HG02885 (cell line): Measurements from ENCODE around the gene DDX51.

Experiments used
- ATAC-seq: cut with Tn5 transposase; IDR thresholded peaks from one replicate; pipeline ENCODE4 v1.9.1; 2021; ENCODE audit warnings: mild to moderate bottlenecking; ENCODE audit not compliant: unreplicated experiment, poor library complexity

Gene DDX51, protein sequence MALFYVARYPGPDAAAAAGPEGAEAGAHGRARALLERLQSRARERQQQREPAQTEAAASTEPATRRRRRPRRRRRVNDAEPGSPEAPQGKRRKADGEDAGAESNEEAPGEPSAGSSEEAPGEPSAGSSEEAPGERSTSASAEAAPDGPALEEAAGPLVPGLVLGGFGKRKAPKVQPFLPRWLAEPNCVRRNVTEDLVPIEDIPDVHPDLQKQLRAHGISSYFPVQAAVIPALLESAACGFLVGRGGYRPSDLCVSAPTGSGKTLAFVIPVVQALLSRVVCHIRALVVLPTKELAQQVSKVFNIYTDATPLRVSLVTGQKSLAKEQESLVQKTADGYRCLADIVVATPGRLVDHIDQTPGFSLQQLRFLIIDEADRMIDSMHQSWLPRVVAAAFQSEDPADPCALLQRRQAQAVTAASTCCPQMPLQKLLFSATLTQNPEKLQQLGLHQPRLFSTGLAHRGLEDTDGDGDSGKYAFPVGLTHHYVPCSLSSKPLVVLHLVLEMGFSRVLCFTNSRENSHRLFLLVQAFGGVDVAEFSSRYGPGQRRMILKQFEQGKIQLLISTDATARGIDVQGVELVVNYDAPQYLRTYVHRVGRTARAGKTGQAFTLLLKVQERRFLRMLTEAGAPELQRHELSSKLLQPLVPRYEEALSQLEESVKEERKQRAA

DNA sequence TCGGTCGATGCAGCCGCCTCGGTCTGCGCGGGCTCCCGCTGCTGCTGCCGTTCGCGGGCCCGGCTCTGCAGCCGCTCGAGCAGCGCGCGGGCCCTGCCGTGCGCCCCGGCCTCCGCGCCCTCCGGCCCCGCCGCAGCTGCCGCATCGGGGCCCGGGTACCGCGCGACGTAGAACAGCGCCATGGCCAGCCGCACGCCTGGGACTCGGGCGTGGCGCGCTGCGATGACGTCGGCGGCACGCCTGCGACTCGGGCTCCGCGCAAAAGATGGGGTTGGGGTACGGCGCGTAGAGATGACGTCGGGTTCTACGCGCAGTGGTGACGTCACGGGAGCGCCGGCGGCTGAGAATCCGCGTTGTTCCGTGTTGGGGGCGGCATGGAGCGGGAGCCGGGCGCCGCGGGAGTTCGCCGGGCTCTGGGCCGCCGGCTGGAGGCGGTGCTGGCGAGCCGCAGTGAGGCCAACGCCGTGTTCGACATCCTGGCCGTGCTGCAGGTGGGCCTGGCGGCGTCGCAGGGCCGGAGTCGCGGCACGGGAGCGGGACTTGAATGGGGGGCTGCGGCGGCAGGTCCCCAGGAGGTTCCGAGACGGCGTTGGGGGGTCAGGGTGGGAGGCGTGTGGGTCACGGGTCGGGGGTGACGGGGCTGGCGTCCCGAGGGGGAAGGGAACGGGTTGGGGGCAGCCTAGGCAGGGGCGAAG is at the start of gene DDX51, which contains the start of gene NOC4L:
Gene DDX51, minus strand, starts transcription at position 205 of the 695 bp plus-strand sequence. Its CDS starts 23 bp downstream, at position 182.
Gene NOC4L, plus strand, starts transcription at position 343 of the 695 bp plus-strand sequence. Its CDS starts 32 bp downstream, at position 375.
- ATAC-seq, result peak; percentile 89

DNA sequence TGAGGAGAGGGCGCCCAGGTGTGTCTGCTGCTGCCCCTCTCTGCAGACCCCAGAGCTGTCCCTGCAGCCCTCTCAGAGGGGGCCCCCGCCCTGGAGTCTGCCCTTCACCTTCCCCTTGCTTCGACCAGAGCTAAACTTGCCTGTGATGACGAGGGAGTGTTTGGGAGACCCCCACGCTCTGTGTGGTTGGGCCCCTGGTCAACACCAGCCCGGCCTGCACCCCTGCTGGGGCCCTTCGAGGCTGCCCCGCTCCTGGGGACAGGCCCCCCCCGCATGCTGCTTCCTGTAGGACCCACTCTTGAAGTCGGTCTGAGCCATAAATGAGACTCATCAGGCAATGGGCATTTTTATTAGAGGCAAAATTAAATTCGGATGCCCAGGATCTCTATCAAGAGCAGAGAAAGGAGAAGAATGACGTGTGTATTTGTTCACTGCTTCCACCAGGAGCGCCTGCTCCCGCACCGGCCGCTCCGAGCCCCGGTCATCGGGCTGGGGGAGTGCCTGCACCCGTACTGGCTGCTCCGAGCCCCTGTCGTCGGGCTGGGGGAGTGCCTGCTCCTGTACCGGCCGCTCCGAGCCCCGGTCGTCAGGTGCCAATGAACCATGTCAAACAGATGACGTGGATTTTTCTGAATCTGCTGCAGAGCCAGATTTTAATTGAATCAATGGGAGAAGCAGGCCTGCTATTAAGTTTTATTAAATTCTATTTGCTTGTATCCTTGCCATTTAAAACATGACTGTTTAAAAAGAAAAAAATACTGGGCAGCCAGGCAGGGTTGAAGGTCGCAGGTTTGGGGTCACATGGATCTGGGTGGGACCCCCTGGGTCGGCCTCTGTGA is 47.8 kb upstream of the DDX51 start:
- ATAC-seq, result no peak

DNA sequence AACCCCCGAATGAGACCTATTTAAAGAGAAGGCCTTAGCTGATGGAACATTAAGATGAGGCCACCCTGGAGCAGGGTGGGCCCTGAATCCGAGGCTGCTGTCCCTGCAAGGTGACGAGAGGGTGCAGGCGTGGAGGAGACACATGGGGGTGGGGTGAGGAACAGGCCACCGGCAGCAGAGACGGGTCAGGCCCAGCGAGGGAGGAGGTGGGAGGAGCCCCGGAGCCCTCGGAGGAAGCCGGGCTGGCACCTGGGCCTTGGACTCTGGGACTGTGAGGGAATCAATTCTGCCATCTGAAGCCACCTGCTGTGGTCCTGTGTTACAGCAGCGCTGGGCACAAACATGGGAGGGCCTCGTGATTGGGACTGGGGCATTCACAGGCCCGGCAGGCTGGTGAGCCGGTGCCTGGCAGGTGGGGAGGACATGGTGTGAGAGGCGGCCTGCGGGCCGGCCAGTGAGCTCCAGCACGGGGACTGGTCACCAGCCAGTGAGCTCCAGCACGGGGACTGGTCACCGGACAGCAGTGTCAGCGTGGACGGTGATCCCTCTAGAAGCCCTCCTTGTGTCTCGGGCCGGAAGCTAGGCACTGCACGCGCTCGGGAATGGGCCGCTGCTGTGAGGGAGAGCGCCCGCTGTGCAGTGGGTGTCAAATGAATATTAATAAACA is 46.8 kb upstream of the DDX51 start:
- no peak for ATAC-seq

DNA sequence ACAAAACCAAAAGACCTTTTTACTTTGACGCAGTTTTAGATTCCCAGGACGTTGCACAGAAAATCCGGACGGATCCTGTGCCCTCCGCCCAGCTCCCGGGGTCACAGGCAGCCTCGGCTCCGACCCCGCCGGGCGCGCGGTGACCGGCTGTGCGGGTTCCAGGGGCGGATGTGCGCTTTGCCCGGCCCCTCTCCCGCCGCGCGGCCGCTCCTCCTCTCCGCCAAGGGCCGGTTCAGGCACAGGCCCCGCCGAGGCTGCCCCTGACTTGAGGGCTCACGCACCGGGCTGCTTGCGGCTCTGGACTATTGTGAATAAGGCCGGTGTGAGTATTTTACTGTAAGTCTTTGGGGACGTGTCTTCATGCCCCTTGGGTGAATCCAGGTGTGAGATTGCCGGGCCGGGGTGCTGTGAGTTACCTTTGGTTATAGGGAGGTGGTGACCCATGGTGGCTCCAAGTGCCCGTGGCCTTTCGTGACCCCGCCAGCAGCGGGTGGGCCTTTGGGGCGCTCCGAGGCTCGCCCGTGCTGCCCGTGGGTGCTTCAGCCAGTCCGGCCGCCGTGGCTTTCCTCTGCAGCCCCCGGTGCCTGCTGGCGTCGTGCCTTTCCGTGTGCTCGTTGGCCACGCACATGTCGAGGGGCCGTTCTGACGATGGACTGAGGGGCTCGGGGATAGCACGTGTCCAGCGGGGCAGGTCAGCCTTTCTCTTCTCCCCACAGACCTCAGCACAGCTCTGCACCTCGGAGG is 46.1 kb upstream of the DDX51 start:
- peak; percentile 26 for ATAC-seq

DNA sequence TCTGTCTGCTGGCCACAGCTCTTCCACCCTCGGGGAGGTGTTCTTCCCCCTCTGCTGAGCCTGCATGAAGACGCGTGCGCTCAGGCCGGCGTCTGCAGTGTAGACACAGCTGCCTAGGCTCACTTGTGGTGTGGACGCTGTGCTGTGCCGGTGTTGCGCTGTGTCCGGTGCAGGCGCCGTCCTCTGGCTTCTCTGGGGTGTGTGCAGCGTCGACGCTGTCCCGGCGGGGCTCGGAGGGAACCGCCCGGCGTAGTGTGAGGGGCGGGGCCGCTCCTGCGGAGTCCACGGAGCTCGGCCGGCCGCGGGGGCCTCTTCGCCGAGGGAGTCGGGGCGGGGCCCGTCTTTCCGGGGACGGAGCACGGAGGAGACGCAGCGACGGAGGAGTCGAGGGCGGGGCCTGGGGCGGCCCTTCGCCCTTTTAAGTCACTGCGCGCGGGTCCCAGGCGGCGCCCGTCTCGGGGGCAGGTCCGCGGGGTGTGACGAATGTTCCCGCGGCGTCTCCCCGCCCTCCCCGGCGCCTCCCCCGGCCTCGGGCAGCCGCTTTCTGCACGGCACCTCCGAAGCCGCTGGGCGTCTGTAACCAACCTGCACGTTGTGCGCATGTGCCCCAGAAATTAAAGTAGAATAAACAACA is 45.4 kb upstream of the DDX51 start:
- ATAC-seq, result peak; percentile 92

DNA sequence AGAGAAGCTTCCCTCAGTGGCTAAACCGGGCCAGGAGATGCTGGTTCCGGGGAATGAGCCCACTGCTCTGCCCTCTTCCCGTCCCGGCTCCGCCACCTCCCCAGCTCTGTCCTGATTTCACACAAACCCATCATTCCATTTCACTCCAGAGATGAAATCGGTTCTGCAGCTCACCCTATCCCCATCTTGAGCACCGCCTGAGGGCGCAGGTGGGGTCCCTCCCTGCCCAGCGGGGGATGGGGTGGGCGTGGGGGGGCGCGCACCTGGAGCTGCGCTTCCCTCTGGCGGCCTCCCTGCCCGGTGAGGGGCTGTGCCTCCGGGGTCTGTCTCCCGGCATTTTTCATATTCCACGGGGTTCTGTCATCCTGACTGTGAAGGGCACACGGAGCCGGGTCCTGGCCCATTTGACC is 44.8 kb upstream of the DDX51 start:
- no peak for ATAC-seq

DNA sequence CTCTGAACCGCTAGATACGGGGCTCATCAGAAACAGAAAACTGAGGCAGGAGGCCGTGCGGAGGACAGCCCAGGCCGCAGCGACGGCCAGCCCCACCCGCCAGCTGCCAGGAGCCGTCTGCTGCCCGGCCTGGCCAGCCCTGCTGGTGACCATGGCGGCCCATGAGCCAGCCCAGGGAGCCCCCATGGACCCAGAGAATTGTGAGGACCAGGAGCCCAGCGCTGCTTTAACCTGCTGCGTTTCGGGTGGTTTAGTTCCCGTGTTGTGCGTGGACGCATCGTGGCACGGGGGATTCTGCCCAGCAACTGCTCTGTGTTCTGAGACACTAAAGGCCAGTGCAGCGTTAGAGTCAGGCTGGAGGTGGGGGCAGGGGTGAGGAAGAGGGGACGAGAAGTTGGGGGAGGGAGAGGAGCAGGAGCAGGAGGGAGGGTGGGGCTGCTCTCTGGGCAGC is 44.4 kb upstream of the DDX51 start:
- ATAC-seq, result no peak

DNA sequence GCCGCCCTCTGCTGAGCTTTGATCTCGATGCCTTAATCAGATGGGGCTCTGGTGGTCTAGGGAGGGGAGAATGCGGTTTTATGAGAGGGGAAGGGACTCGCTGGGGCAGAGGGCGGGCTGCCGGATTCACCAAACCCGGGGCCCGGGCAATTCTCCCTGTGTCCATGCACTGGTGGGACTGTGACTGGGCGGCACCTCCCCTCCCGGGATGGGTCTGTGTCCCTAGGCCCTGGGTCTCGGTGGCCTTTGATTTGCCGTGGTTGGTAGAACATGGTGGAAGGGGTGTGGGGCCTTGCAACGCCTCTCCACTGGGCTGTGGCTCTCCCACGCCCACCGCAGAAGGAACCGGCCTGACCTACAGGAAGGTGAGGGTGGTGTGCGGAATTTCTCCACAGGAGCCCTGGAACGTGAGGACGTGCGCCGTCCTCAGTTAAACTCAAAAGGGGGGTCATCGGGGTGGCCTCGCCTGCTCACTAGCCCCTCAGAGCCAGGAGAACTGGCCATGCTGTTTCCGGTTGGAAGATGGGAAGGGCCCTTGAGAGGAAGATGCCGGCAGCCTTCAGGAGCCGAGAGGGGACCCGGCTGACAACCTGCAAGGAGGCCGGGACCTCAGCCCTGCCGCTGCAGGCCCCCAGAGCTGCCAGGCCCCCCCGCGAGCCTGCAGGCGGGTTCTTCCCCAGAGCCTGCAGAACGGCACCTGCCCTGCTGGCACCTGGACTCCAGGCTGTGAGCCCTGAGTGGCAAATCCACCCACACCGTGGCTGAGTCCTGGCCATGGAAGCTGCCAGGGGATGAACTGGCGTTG is 43.7 kb upstream of the DDX51 start:
- ATAC-seq, result no peak

DNA sequence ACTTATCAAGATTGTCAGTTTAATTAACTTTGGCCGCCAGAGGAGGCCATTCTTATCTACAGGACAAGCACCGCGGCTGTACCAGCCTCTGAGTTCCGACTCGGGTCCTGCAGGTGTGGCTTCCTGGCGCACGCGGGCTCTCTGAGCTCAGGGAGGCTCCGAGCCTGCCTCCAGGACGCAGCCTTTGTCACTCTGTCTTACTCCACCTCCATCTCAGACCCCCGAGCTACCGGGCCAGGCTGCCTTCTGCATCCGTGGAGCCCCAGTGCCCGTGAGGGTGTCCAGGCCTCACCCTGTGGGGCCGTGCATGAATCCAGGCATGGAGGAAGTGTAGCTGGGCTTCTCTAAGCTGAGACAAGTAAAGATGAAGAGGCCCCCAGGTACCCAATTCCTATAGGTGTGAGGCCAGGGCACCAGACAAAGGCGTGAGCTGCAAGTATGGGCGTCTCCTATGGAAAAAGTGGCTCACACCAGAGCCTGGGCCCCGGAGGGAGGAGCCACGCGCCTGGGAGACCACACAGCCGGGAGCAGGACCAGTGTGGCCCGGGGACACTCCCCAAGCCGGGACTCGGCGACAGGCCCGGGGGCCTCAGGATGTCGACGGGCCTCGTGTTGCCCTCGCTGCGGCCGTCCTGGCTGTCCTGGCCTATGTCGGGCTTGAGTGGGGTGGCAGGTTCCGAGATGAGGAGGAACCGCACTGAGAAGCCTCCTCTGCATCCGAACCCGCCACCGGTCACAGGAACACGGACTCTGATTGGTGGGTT is 42.9 kb upstream of the DDX51 start:
- no peak for ATAC-seq

DNA sequence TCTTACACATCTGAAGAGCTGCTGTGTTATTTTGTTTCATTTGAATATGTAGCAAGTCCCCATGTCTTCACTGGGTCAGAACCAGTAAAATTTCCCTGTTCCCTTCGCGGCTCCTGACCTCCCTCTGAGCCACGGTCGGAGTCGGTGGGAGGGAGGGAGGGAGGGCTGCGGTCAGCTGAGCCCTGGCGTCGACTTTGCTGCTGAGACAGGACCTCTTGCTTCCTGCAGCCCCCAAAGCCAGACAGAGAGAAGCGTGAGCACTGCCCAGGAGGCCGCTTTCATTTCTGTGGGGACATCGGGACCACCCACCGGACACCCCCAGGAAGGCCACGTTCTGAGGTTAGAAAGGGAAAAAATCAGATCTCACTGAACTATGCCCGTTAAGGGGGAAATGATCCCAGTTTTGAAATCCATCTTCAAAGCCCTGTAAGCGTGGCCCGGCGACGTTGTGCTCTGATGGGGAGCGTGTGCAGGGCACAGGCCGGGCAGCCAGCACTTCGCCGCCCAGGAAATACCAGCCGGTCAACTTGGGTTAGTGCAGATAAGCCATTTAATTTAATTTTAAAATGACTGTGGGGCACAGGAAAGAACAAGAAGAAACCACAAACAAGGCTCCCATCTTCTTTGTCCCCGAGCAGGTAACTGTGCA is 42.2 kb upstream of the DDX51 start:
- ATAC-seq, result no peak

DNA sequence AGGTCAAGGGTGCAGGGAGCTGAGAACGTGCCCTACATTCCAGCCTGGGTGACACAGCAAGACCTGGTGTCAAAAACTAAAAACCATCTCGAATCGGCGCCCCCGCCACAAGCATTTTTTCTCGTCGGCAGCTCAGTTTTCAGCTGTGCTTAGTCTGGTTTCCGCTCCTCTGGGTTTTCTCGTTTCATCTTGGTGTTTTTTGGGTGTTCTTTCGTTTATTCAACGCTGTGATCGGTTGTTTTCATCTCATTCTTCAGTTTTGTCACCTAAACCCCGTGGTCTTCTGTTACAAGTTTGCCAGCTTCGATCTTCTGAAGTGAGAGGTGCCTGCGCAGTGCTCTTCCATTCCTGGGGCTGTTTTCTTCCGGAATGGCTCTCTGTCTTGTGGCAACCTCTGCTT is 41.6 kb upstream of the DDX51 start:
- no peak for ATAC-seq

DNA sequence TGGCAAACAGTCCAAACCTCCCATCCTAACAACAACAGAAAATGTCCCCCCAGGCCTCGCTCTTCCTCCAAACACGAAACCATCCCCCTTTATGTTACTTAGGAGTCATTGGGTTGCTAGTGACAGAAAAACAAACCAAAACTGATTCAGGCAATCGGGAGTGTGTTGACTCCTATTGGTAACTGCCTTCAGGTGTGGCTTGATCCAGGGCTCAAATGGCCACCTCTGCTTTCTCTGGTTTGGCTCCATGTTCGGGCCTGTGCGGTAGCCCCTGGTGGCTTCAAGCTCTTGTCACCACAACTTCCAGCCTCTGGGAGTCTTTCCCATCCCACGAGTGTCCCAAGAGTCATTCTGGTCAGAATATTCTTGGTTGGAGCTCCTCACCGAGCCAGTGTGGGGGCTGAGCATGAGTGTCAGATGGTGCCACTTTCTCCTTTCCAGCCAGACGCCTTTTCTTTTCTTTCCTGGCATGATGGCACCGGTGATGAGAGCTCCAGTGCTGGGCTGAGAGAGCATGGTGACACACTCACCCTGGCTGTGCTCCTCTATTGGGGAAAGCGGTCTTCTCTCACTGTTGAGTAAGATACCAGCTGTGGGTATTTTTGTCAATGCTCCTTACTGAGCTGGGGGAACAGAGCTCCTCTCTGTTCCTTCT is 38.7 kb upstream of the DDX51 start:
- ATAC-seq, result no peak

DNA sequence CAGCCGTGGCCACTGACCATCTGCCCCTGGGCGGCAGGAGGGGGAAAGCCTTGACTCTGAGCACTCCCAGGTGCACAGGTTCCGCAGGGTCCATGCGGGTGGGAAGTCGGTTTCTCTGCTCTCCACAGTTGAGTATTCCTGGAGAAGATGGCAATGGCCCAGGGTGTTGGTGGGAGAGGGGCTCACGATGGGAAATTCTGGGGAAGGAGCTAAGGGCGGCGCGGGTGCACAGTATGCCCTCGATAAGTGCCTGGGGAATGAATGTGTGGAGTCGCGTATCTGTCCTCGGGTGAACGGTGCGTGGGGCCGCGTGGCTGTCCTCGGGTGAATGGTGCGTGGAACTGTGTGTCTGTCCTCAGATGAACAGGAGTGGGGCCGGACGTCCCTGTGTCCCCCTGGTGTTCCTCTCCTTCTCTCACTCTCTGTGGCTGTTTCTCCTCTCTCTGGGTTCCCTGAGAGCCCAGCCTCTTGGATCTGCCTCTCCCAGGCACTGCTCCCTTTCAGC is 38.1 kb upstream of the DDX51 start:
- ATAC-seq, result no peak

DNA sequence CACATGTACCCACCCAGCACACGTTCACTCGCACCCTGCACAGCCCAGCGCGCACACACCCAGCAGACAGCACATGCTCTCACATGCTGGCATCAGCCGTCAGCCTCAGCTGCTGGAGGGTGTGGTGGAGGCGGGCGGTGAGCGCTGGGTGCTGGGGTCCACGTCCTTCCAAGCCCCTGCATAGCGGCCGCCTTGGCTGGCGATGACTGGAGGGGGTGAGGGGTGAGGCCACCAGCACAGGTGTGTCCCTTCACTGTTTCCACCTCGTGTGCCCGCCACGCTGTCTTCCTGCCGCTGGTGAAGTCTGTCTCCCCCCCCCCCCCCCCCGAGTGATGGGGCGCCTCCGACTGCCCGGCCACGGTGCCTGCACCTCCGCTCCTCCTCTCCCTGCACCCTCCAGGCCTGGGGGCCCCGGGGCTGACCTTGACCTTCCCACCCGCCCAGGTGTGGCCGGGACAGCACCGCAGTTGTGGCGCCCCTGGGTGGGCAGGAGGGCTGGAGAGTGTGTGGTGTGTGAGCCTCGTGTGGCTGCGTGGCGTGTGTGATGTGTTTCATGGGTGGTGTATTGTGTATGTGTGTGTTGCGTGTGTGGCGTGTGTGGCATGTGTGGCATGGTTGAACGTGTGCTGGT is 37.6 kb upstream of the DDX51 start:
- no peak for ATAC-seq
